GM12892 (cell line): ENCODE data around the gene VPS8.

Experiments used
- POLR2A ChIP-seq: IDR thresholded peaks from 2 replicates; pipeline ENCODE4 v1.6.1; 2011; ENCODE audit warnings: low read depth, low read length, control low read depth
- POLR2AphosphoS5 ChIP-seq: IDR thresholded peaks from 2 replicates; pipeline ENCODE4 v1.6.1; 2011; ENCODE audit warnings: low read depth, low read length, control low read depth
- TAF1 ChIP-seq: IDR thresholded peaks from 2 replicates; pipeline ENCODE4 v1.6.1; 2011; ENCODE audit warnings: low read depth, mild to moderate bottlenecking, control low read depth, low read length, borderline replicate concordance

DNA sequence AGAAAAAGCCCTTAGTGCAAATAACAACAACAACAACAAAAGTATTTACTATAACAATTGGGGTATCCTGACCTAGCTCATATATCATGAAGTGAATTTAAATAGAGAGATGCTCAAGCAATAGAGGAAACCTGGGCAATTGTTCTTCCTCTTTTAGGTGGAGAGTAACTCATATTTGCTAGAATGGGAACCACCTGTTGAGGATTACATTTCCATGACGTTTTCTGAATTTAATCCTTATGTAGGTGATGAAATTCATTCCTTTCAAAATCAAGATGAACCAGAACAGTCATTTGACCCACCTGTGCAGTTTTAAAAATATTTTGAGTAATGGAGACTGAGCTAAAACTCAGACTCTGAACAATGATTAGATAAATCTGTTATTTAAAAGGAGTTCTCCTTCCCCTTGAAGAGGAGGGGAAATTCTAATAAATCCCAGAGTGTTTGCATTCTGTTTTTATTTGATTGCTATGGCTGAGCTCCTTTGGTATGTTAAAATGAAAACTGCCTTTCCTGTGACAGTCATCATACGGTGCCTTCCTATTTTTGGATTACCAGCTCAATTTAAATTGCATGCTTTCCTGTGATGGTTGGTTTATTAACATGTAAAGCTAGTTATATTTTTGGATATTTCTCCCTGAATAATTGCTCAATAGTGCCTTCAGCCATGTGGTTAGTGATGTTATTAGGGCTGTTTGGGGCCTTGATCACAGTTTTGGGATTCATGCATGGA is 24.3 kb downstream of the VPS8 start:
- TF ChIP-seq POLR2A (no peak), TAF1 (no peak), POLR2AphosphoS5 (no peak)
